ENCODE results near the gene FGF18.

DNA sequence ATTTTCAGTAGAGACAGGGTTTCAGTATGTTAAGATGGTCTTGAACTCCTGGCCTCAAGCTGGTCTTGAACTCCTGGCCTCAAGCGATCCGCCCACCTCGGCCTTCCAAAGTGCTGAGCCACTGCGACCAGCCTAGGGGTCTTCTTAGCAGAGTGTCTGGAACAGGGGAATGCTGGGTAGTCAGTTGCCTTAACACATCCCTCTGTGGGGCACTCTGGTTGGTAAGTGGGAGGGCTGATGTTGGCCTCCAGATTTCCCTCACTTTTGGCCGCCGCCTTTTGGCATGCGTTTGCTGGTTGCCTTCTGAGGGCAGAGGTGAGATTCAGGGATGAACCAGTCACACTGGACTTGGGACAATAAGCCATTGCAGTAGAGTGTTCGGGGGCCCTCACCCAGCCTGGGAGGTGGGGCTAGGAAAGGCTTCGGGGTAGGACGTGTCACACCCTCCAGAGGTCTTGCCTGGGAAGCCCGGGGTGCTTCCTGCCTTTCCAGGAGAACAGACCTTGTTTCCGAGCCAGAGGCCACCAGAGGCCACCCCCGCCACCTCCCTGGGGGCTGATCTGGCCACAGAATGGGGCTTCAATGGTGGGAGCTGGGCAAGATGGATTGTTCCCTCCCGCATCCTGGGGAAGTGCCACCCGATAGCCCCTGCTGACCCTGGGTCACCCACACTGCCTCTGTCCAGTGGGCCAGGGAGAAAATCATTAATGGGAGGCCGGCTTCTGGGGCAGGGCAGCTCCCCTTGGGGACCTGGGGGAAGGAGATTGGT lies 13.3 kb downstream of the FGF18 start:
- TF ChIP-seq, protein P1, sequence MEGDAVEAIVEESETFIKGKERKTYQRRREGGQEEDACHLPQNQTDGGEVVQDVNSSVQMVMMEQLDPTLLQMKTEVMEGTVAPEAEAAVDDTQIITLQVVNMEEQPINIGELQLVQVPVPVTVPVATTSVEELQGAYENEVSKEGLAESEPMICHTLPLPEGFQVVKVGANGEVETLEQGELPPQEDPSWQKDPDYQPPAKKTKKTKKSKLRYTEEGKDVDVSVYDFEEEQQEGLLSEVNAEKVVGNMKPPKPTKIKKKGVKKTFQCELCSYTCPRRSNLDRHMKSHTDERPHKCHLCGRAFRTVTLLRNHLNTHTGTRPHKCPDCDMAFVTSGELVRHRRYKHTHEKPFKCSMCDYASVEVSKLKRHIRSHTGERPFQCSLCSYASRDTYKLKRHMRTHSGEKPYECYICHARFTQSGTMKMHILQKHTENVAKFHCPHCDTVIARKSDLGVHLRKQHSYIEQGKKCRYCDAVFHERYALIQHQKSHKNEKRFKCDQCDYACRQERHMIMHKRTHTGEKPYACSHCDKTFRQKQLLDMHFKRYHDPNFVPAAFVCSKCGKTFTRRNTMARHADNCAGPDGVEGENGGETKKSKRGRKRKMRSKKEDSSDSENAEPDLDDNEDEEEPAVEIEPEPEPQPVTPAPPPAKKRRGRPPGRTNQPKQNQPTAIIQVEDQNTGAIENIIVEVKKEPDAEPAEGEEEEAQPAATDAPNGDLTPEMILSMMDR (conservative IDR thresholded peaks at IDR 0.05; ENCODE audit: low read length): no peak
- TF ChIP-seq EZH2phosphoT487 (IDR thresholded peaks at IDR 0.05; ENCODE audit: borderline replicate concordance): no peak

All from Loucy (cell line).